ENCODE data around the gene FHIT.

The FHIT gene

DNA sequence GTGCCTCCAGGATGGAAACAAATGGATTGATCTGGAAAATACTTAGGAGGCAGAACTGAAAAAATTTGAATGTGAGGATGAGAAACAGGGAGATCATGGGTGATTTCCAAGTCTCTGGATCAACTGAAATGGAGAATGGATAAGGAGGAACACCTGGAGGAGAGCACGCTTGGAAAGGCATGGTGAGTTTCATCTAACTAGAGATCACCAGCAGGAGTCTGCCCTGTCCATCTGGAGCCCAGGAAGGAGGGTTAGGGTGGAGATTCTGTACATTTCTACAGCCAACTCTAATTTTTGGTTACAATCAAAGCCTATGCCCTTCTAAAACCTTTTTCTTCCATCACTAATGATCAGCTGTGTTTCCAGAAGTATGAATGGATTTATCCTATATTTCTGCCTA lies 1205.6 kb downstream of the FHIT start:
- Histone ChIP-seq H3K9me3 (peaks cover 22% of the 10 kb centered on the region), H3K36me3 (no peaks in the 10 kb centered on the region), H3K4me2 (no peak overlapping the region), H3K4me3 (no peak overlapping the region), H3K4me1 (no peaks in the 10 kb centered on the region), H3K27ac (no peak overlapping the region), H3K9ac (no peak overlapping the region), H3K27me3 (no peaks in the 10 kb centered on the region), H4K20me1 (no peaks in the 10 kb centered on the region)
- TF ChIP-seq Cebpa-rat (IDR thresholded peaks at IDR 0.05), result no peak

GRCh38 chr3:60036803-60037202 lies 1214.4 kb downstream of the FHIT start:
- Histone ChIP-seq H3K4me2 (no peak overlapping the region), H3K27ac (no peak overlapping the region), H3K36me3 (no peaks in the 10 kb centered on the region), H3K4me1 (no peaks in the 10 kb centered on the region), H4K20me1 (no peaks in the 10 kb centered on the region), H3K4me3 (no peak overlapping the region), H3K27me3 (no peaks in the 10 kb centered on the region), H3K9me3 (no peaks in the 10 kb centered on the region), H3K9ac (no peak overlapping the region)
- no peak for TF ChIP-seq Cebpa-rat (IDR thresholded peaks at IDR 0.05)

DNA sequence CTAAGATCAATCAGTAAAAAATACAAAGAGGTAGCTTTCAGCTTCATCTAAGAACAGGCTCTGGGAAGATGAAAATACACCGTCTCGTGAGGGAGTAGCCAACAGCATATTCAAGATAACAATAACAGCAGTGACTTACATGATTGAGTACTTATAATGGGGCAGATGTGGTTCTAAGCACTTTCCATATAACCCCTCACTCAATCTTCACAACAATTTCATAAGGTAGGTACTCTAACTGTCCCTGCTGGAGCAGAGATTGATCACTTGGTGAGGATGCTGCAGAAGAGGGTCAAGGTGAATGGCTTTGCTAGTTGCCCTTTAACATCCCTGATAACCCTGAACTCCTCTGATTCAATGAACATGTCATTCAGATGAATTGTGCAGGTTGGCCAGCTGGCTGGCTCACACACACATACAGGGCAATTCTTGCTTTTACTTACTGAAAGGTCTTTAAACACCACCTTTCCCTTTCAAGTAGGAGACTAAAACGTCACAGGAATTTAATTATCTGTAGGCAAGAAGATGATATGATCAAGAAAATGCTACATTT lies 1217.3 kb downstream of the FHIT start:
- H3K27ac ChIP-seq, result no peak overlapping the region
- no peaks in the 10 kb centered on the region for H3K27me3 ChIP-seq
- H3K4me3 ChIP-seq, result no peak overlapping the region
- no peaks in the 10 kb centered on the region for H3K4me1 ChIP-seq
- no peaks in the 10 kb centered on the region for H3K9me3 ChIP-seq
- H4K20me1 ChIP-seq, result no peaks in the 10 kb centered on the region
- no peaks in the 10 kb centered on the region for H3K36me3 ChIP-seq
- H3K9ac ChIP-seq, result no peak overlapping the region
- TF ChIP-seq Cebpa-rat (IDR thresholded peaks at IDR 0.05), result no peak
- H3K4me2 ChIP-seq, result no peak overlapping the region

DNA sequence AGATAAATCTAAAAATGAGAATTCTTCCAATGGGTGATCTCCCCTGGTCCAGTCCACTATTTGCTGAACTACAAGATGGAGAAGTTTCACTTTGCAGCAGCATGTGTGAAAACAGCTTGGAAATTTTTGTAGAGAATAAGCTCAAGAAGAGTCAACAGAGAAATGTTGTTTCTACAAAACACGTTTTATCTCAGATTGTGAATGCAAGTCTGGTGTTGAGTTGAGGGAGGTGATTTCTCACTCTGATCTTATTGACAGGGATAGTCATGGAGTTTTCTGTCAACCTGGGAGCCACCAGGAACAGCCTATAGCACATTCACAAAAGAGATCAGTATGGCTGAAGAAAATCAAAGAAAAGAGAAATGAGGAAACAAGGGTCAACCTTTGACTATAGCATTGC lies 1220.3 kb downstream of the FHIT start:
- Histone ChIP-seq H3K9me3 (no peaks in the 10 kb centered on the region), H3K36me3 (no peaks in the 10 kb centered on the region), H3K27ac (no peak overlapping the region), H3K4me2 (no peak overlapping the region), H3K27me3 (no peaks in the 10 kb centered on the region), H4K20me1 (no peaks in the 10 kb centered on the region), H3K9ac (no peak overlapping the region), H3K4me1 (no peaks in the 10 kb centered on the region), H3K4me3 (no peak overlapping the region)
- no peak for TF ChIP-seq Cebpa-rat (IDR thresholded peaks at IDR 0.05)

DNA sequence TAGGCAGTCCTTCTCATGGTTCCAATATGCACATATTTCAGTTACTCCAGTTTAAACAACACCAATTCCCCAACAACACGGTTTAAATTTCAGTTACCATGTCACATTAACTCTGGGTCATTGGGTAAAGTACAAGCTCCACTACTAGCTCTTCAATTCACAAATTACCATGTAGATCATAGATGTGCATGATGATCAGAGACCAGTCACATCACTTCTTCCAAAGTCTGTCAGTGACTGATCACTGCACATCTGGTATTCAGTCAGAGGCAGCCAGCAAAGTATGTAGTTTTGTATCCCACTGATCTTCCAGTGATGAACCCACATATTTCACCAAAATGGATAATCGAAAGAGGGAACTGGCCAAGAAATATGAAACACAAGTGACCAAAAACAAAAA lies 1223.0 kb downstream of the FHIT start:
- no peak overlapping the region for H3K27ac ChIP-seq
- H3K4me2 ChIP-seq, result no peak overlapping the region
- no peaks in the 10 kb centered on the region for H3K4me1 ChIP-seq
- no peaks in the 10 kb centered on the region for H4K20me1 ChIP-seq
- no peak for TF ChIP-seq Cebpa-rat (IDR thresholded peaks at IDR 0.05)
- no peak overlapping the region for H3K9ac ChIP-seq
- no peaks in the 10 kb centered on the region for H3K36me3 ChIP-seq
- H3K4me3 ChIP-seq, result no peak overlapping the region
- no peaks in the 10 kb centered on the region for H3K27me3 ChIP-seq
- H3K9me3 ChIP-seq, result no peaks in the 10 kb centered on the region

GRCh38 chr3:60027335-60027734 lies 1223.9 kb downstream of the FHIT start:
- H3K27me3 ChIP-seq, result no peaks in the 10 kb centered on the region
- no peaks in the 10 kb centered on the region for H4K20me1 ChIP-seq
- no peak for TF ChIP-seq Cebpa-rat (IDR thresholded peaks at IDR 0.05)
- no peaks in the 10 kb centered on the region for H3K9me3 ChIP-seq
- no peak overlapping the region for H3K27ac ChIP-seq
- no peaks in the 10 kb centered on the region for H3K36me3 ChIP-seq
- H3K9ac ChIP-seq, result no peak overlapping the region
- no peak overlapping the region for H3K4me2 ChIP-seq
- no peaks in the 10 kb centered on the region for H3K4me1 ChIP-seq
- no peak overlapping the region for H3K4me3 ChIP-seq

- Histone ChIP-seq H3K9ac (no peak overlapping the region), H3K36me3 (no peaks in the 10 kb centered on the region), H3K27ac (no peak overlapping the region), H3K9me3 (no peaks in the 10 kb centered on the region), H3K27me3 (no peaks in the 10 kb centered on the region), H3K4me2 (0 out of 2 replicates have a peak overlapping the region, but pooled peaks have one; percentile 7), H3K4me1 (no peaks in the 10 kb centered on the region), H4K20me1 (no peaks in the 10 kb centered on the region), H3K4me3 (no peak overlapping the region)
- TF ChIP-seq Cebpa-rat (IDR thresholded peaks at IDR 0.05), result no peak
These were observed 1225.9 kb downstream of the FHIT start for GRCh38 chr3:60025096-60026050.

- TF ChIP-seq Cebpa-rat (IDR thresholded peaks at IDR 0.05), result no peak
- Histone ChIP-seq H3K4me3 (no peak overlapping the region), H3K4me1 (no peaks in the 10 kb centered on the region), H4K20me1 (no peaks in the 10 kb centered on the region), H3K36me3 (no peaks in the 10 kb centered on the region), H3K9me3 (no peaks in the 10 kb centered on the region), H3K27ac (no peak overlapping the region), H3K27me3 (no peaks in the 10 kb centered on the region), H3K9ac (no peak overlapping the region), H3K4me2 (no peak overlapping the region)
These were observed 1226.9 kb downstream of the FHIT start for GRCh38 chr3:60024400-60024799.

DNA sequence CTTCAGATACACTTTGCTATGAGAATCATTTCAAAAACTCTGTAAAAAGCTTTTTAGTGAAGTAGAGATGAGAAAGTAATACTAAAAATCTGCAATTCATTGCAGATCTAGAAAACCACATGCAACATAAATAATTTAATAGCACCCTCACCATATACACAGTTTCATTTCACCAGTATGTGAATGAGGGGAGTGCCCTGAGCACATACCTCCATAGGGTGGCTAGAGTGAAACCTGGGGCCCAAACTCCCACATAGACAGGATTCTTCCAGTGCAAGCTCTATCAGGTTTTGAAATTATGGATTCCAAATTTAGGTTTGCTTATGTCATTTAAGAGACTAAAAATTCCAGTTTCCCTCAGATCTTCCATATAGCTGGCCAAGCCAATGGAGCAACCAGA lies 1228.1 kb downstream of the FHIT start:
- Histone ChIP-seq H3K36me3 (no peaks in the 10 kb centered on the region), H3K4me3 (no peak overlapping the region), H3K4me2 (no peak overlapping the region), H3K4me1 (no peaks in the 10 kb centered on the region), H3K27ac (no peak overlapping the region), H3K27me3 (no peaks in the 10 kb centered on the region), H3K9me3 (peaks cover 9% of the 10 kb centered on the region; the same call in 1 of the 2 replicates), H4K20me1 (no peaks in the 10 kb centered on the region), H3K9ac (no peak overlapping the region)
- no peak for TF ChIP-seq Cebpa-rat (IDR thresholded peaks at IDR 0.05)

DNA sequence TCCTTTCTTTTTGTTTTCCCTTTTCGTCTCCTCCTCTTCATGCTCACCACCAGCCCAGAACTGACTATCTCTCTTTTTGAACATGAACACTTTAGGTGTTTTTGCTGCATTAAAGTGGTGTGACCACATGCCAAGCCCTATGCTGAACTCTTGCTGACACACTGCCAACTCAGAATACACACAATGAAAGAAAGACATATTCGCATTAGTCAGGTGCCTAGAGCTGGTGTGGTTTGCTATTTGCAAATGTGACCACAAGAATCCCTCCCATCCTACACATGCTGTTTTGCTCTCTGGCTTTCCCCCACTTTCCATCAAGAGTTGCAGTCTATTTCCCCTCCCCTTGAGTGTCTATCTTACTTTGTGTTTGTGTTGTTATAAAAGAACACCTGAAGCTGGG lies 1233.6 kb downstream of the FHIT start:
- Histone ChIP-seq H3K4me1 (peaks cover 17% of the 10 kb centered on the region; the same call in 1 of the 2 replicates), H3K4me3 (no peak overlapping the region), H3K4me2 (no peak overlapping the region; the same call in 1 of the 2 replicates), H4K20me1 (no peaks in the 10 kb centered on the region), H3K9me3 (peaks cover 9% of the 10 kb centered on the region; the same call in 1 of the 2 replicates), H3K27me3 (no peaks in the 10 kb centered on the region), H3K27ac (no peak overlapping the region), H3K36me3 (no peaks in the 10 kb centered on the region), H3K9ac (no peak overlapping the region)
- no peak for TF ChIP-seq Cebpa-rat (IDR thresholded peaks at IDR 0.05)

All from BLaER1 (cell line).